NK-92 (cell line): Measurements from ENCODE around the gene CLEC4A.
"Not testable (repeated sequence)": the region's sequence is repeated elsewhere in the genome, so short reads cannot be mapped to it uniquely, and the experiment has no call there.

Source experiments
- DNase-seq: peaks from one replicate; lab custom pipeline; 2025; ENCODE audit not compliant: unreplicated experiment; lab: John Stamatoyannopoulos, UW

The CLEC4A gene

GRCh38 chr12:8133636-8134397 lies 10.4 kb downstream of the CLEC4A start:
- DNase-seq = not testable (repeated sequence)

- not testable (repeated sequence) for DNase-seq
Observed at GRCh38 chr12:8134398-8134930, 11.0 kb downstream of the CLEC4A start.

GRCh38 chr12:8141647-8142046 lies 18.2 kb downstream of the CLEC4A start:
- not testable (repeated sequence) for DNase-seq

- DNase-seq = no peak
Observed at GRCh38 chr12:8143261-8143660, 19.8 kb downstream of the CLEC4A start.

- DNase-seq = no peak
Observed at GRCh38 chr12:8145754-8146441, 22.5 kb downstream of the CLEC4A start.

- no peak for DNase-seq
Observed at GRCh38 chr12:8146442-8146771, 23.0 kb downstream of the CLEC4A start.

GRCh38 chr12:8154526-8154925 lies 31.1 kb downstream of the CLEC4A start:
- DNase-seq = no peak

- no peak for DNase-seq
Observed at GRCh38 chr12:8156416-8156815, 33.0 kb downstream of the CLEC4A start.

GRCh38 chr12:8156845-8157244 lies 33.4 kb downstream of the CLEC4A start, which contains the start of gene ZNF705A:
Gene ZNF705A (plus strand): TSS chr12:8157015. CDS start chr12:8172626, 15,611 bp downstream.
- no peak for DNase-seq

GRCh38 chr12:8157484-8158198 lies 34.2 kb downstream of the CLEC4A start:
- no peak for DNase-seq

- DNase-seq = not testable (repeated sequence)
Observed at GRCh38 chr12:8172911-8173310, 49.5 kb downstream of the CLEC4A start.

- DNase-seq = not testable (repeated sequence)
Observed at GRCh38 chr12:8179989-8180585, 56.7 kb downstream of the CLEC4A start.

GRCh38 chr12:8181271-8181670 lies 57.9 kb downstream of the CLEC4A start:
- not testable (repeated sequence) for DNase-seq

GRCh38 chr12:8182923-8183322 lies 59.5 kb downstream of the CLEC4A start:
- not testable (repeated sequence) for DNase-seq

- not testable (repeated sequence) for DNase-seq
Observed at GRCh38 chr12:8183346-8183745, 59.9 kb downstream of the CLEC4A start.

GRCh38 chr12:8184206-8184605 lies 60.8 kb downstream of the CLEC4A start:
- not testable (repeated sequence) for DNase-seq

GRCh38 chr12:8188088-8188487 lies 64.7 kb downstream of the CLEC4A start:
- not testable (repeated sequence) for DNase-seq
